Measurements from ENCODE around the gene PPP6R1. TPM values are rescaled to one million over a fixed set of nuclear protein-coding genes. Genes with fewer than 3 reads are reported as not detected.

Gene PPP6R1
- total RNA-seq, 1 donor from 2014 or later = 11.0 TPM

DNA sequence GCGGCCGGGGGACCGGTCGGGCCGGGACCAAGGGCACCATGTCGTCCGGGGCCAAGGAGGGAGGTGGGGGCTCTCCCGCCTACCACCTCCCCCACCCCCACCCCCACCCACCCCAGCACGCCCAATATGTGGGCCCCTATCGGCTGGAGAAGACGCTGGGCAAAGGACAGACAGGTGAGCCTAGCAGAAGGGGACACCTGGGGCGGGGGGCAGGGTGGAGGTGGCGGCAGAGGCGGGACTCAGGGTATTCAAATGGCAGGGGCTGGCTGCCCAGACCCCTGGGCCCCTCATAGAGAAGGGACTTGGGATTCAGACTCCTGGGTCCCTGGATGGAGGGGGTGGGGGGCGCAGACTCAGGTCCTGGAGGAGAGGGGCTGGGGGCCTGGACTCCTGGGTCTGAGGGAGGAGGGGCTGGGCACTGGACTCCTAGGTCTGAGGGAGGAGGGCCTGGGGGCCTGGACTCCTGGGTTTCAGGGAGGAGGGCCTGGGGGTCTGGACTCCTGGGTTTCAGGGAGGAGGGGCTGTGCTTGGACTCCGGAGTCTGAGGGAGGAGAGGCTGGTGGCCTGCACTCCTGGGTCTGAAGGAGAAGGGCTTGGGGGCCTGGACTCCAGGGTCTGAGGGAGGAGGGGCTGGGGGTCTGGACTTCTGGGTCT, 25.7 kb upstream of the PPP6R1 start:
- FAIRE-seq (no peak), DNase-seq (ENCODE audit: low spot score in 2 of 2) (no peak)

DNA sequence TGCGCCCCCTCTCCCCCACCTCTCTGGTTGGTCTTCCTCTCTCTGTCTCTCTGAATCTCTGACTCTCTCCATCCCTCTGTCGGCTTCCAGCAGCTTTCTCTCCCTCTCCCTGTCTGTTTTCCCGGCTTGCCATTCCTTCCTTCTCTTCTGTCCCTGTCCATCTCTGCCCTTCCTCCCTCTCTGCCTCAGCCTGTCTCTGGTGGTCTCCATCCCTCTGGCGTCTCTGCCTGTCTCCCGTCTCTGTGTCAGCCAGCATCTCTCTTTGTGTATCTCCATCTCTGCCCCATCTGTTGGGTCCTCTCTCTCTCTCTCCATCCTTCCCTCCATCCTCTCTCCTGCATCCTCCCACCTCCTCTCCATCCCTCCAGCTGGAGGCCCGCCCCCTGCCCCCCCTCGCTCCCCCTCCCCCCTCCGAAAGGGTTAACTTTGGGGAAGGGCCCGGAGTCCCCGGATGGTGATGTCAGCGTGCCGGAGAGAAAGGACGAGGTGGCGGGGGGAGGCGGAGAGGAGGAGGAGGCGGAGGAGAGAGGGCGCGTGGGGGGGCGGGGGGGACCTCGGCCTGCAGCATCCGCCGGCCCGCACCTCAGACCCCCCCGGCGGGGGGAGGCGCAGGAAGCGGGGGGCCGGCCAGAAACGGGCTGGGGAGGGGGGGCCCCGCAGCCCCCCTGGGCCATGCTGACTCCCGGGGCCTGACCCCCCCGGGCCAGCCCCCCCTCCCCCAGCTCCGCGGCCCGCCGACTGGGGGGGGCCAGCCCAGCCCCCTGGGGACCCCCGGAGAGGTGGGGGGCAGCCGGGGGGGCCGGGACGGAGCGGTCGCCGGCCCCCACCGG, 24.9 kb upstream of the PPP6R1 start, which contains the start of gene BRSK1:
BRSK1 (plus strand) TSS at position 450 of the 830 bp plus-strand sequence. CDS start 446 bp downstream, outside the sequence.
- FAIRE-seq = no peak
- DNase-seq (ENCODE audit: low spot score in 2 of 2) = peak; percentile 79 to 82

DNA sequence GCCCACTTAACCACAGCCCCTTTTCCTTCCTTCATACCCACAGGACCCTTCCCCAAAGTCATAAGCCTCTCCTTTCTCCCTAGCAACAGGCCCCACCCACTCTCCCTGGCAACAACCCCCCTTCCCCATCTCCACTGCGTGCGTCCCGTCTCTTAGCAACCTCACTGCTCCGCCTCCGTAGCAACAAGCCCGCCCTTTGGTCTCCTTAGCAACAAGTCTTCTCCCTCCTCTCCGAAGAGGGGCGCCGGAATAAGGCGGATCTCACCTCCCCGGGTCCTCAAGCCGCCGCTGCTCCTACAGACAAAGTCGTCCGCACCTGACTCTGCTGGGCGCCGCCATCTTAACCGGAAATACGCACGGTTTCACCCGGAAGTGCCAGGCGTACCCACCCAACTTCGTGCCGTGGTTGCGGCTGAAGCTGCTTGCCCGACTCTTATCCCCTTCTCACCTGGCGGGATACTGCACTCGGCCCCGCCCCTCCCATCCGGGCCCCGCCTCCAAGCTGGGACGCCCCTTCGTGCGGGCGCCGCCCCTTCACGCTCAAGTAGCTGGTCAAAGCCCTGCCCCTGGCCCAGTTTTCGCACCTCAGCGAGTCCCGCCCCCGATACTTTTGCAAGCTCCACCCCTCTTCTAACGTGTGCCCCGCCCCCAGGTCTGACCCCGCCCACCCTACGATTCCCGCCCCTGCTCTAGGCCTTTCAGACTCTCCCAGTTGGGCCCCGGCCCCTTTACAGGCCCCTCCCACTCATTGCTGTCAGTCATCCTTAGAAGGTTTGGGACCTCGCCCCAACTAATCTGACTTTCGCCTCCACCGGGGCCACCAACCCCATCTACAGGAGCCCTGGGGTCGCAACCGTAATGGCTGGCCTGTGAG, 21.2 kb upstream of the PPP6R1 start, which contains the start of gene HSPBP1:
HSPBP1 (minus strand) TSS at position 341 of the 874 bp plus-strand sequence. CDS start 502 bp downstream, outside the sequence.
- DNase-seq (ENCODE audit: low spot score in 2 of 2) (peak; percentile 84 to 86), FAIRE-seq (no peak)

DNA sequence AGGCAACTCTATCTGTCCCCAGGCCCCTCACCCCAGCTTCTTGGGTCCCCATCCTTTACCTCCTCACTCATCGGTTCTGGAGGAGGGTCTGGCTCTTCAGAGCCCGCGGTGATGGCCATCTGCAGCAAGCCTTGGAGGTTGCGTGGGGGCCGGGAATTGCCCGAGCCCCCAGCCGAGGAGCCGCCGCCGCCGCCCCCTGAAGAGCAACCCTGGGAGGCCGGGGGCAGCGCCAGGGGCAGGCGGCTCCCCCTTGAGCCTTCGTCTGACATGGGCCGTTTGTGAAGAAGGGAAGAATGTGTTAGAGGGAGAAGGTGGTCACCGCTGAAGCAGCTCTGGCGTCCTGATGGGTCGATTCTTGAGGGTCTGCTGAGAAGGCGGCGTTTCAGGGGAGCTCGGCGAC, 20.5 kb upstream of the PPP6R1 start:
- no peak for DNase-seq (ENCODE audit: low spot score in 2 of 2)
- no peak for FAIRE-seq

DNA sequence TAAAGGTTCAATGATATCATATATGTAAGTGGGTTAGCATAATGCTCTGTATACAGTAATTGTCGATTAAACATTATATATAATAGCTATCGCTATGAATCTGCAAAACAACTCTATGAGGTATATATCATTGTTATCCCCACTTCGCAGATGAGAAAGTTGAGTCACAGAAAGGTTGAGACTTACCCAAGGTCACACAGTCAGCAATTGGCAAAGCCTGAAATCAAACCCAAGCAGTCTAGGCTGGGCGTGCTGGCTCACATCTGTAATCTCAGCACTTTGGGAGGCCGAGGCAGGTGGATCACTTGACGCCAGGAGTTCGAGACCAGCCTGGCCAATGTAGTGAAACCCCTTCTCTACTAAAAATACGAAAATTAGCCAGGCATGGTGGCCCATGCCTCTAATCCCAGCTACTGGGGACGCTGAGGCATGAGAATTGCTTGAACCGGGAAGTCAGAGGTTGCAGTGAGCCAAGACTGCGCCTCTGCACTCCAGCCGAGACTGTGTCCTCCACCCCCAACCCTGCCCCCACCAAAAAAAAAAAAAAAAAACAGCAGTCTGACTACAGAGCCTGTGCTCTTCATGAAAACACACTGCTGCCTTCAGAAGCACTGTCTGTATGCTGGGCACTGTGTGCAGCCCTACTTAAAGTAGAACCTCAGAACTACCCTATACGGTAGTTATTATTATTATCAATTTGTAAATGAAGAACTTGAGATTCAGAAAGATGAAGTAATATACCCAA, 19.7 kb upstream of the PPP6R1 start:
- DNase-seq (ENCODE audit: low spot score in 2 of 2) = no peak

DNA sequence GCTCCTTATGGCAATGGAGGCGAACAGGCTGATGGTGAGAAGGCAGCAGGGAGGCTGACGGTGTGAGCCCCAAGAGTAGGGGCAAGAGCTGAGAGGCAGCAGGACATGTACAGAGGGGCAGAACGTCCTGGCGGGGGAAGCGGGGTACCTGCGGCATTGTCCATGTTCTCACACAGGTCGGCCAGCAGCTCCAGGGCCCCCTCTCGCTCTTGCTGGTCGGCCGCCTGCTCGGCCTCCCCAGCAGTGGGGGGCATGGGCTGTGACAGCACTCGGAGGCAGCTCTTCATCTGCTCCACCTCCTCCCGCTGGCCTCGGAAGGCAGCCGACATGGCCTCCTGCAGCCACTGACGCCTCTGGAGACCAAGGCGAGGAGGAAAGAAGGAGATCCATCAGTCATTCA, 18.7 kb upstream of the PPP6R1 start:
- FAIRE-seq (no peak), DNase-seq (ENCODE audit: low spot score in 2 of 2) (no peak)

More for the DNA sequence above, 19.7 kb upstream of the PPP6R1 start:
- no peak for FAIRE-seq

DNA sequence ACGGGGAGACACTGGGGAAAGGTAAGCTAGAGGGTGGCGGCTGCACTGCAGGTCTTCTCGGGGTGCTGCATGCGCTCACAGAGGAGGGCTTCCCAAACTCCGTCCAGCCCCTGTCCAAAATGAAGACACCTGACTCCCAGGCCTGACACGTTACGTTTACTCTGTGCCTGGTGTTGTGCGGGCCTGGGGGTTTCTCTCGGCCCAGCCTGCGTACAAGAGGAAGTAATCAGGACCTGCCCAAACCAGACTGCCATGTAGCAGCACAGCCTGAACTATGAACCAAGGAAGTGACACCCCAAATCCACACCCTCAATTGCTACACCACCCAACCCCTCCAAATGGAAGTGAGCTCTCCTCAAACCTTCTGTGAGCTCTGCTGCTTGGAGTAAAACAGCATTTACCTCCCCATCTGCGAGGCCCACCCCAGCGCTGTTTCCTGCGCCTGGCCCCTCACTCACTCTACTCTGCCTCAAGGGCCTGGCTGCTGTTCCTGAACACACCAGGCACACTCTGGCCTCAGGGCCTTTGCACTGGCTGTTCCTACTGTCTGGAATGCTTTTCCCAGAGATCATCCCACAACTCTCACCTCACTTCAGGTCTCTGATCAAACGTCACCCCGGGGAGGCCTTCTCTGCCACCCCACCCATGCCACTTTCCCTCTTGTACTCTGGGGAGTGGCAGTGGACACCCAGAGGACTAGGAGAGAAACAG, 18.1 kb upstream of the PPP6R1 start:
- DNase-seq (ENCODE audit: low spot score in 2 of 2) (no peak), FAIRE-seq (no peak)

DNA sequence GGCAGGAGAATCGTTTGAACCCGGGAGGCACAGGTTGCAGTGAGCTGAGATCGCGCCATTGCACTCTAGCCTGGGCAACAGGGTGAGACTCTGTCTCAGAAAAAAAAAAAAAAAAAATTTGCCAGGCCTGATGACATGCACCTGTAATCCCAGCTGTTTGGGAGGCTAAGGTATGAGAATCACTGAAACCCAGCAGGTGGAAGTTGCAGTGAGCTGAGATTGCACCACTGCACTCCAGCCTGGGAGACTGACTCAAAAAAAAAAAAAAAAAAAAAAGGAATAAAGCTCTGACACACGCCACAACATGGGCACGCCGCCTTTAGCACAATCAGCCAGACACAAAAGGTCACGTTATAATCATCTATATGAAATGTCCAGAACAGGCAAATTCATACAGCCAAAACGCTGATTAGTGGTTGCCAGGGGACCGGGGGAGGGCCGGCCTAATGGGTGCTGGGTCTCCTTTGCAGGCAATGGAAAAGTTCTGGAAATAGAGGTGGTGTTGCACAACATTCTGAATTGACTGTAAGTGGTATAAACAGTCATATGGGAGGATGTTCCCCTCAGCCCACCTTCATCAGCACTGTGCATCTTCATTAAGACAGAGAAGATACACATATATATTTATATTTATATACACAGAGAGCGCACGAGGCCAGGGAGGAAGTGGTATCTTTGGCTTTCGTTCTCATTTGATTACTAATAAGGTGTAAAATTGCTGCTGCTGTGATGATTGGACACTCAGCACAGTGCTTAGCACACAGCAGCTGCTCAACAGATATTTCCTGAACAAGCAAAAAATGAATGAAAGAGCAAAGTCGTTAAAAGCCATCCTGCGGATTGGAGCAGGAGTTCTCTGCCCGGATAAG, 17.3 kb upstream of the PPP6R1 start:
- DNase-seq (ENCODE audit: low spot score in 2 of 2) = no peak
- FAIRE-seq = no peak

DNA sequence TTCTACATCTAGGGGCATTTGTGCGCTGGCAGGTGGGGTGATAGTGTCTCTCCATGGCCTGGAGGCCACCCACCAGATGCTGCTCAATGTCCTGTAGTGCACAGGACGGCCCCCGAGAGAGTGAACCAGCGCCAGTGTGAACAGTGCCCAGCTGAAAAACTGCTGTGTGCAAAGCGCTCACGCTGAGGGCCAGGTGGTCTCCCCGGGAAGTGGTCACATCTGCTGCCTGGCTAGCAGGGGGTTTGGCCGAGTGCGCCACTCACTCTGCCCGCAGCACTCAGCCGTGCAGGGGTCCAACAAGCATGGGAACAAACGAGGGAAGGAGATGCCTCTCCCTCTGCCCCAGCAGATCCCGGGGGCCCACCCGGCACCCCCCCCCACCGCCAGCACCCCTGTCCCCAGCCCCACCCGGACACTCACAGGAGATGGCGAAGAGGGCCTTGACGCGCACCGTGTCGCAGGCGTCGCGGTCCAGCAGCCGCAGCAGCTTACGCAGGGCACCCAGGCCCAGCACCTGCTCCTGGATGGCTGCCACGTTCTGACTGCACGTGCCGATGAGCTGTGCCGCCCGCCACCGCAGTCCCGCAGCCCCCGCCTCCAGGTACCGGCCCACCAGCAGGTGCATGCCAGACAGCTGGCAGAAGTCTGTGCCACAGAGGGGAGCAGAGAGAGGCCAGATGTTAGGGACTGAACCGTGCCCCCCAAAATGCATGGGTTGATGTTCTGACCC, 15.3 kb upstream of the PPP6R1 start:
- no peak for FAIRE-seq
- DNase-seq (ENCODE audit: low spot score in 2 of 2) = no peak

DNA sequence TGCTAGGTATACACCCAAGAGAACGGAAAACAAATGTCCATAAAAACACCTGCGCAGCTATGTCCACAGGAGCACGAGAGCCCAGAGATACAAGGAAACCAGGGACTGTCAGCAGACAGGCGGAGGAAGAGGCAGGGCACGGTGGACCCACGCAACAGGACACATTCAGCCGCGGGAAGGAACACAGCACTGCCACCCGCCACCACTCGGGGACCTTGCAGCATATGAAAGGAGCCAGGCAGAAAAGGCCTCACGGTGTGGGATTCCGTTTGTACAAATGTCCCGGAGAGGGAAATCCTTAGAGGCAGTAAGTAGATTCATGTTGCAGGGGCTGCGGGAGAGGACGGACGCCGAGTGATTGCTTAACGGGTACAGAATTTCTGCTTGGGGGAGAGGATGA, 13.3 kb upstream of the PPP6R1 start:
- no peak for FAIRE-seq

DNA sequence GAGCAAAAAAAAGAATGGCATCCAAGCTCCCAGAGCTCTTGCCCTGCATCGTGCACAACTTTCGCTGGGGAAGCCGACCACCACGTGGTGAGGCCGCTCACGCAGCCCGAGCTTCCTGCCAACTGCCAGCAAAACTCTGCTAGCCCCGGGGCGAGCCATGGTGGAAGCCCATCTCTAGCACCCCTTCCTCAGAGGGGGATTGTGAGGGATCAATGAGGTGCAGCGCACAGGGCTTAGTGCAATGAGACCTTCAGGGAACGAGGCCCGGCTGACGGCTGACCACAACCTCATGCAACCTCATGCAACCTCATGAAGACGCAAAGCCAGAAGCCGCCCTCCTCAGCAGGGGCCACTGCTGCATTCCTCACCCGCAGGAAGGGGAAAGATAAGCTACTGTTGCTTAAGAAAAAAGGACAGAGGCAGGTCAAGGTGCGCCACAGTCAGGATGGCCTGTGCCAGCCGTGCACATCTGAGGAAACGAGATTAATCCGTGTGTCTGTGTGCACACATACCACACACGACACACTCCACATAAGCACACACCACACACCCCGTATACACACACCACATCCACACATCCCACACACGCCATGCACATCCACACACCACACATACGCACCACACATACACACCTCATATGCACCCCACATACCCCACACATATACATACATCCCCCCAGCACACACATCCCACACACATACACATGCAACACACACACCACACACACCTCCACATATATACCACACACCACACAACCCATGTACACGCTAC, 11.5 kb upstream of the PPP6R1 start:
- DNase-seq (ENCODE audit: low spot score in 2 of 2) = no peak
- FAIRE-seq = no peak

More for the DNA sequence above, 13.3 kb upstream of the PPP6R1 start:
- no peak for DNase-seq (ENCODE audit: low spot score in 2 of 2)

DNA sequence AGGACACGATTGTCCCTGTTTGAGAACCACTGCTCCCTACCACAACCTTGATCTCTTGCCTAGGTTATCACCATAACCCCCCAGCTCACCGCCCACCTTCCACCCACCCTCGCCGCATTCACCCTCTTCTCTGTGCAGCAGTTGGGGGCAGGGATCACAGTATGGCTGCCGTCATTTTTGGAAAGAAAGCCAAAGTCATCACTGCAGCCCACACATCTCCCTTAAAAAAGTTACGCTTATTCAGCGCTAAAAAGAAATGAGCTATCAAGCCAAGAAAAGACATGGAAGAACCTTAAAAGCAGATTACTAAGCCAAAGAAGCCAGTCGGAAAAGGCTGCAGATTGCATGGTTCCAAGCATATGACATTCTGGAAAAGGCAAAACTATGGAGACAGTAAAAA, 10.5 kb upstream of the PPP6R1 start:
- no peak for DNase-seq (ENCODE audit: low spot score in 2 of 2)

DNA sequence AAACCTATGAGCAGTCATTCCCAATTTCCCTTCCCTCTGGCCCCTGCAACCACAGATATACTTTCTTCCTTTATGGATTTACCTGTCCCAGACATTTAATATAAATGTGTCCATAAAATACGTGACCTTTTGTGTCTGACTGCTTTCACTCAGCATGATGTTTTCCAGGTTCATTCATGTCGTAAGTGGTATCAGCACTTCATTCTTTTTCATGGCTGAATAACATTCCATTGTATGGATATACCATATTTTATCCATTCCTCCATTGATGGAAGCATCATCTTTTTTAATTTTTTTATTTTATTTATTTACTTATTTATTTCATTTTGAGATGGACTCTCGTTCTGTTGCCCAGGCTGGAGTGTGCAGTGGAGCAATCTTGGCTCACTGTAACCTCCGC, 8.0 kb upstream of the PPP6R1 start:
- FAIRE-seq = no peak
- no peak for DNase-seq (ENCODE audit: low spot score in 2 of 2)

More for the DNA sequence above, 10.5 kb upstream of the PPP6R1 start:
- FAIRE-seq = no peak

DNA sequence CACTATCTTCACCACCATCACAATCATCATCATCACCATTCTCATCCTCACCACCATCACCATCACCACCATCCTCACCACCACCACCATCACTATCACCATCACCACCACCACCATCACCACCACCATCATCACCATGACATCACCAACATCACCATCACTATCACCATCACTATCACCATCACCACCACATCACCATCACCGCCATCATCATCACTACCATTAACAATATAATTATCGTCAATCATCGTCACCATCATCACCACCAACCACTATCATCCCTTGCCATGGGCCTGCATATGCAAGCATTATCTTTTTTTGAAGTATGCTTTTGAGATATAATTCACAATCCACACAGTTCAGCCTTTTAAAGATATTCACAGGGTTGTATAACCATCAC, 7.6 kb upstream of the PPP6R1 start:
- no peak for DNase-seq (ENCODE audit: low spot score in 2 of 2)
- no peak for FAIRE-seq

DNA sequence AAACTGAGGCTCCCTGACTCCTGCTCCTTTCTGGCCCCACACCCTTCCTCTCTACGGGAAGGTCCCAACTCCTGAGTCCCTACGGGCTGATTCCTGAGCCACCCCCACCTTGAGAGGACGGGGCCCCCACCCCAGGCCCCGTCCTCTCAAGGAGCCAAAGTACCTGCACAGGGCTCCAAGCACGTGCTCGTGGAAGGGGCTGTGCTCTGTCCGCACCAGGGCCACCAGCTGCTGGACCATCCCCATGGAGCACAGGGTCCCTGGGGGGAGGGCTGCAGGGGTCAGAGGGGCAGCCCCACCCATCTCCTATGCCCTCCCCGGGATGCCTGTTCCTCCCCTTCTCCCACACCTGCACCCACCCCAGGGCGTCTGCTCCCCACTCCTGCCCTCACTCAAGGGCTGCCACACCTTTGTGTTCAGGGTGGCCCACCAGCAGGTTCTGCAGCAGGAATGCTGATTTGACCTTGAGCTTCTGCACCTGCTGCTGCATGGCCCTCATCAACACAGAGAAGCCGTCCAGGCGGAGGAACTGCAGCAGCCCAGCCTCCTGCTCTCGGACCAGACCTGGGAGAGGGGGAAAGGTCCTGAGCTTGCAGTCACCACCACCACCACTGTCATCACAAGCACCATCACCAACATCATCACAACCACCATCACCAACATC, 7.0 kb upstream of the PPP6R1 start:
- no peak for FAIRE-seq
- no peak for DNase-seq (ENCODE audit: low spot score in 2 of 2)

DNA sequence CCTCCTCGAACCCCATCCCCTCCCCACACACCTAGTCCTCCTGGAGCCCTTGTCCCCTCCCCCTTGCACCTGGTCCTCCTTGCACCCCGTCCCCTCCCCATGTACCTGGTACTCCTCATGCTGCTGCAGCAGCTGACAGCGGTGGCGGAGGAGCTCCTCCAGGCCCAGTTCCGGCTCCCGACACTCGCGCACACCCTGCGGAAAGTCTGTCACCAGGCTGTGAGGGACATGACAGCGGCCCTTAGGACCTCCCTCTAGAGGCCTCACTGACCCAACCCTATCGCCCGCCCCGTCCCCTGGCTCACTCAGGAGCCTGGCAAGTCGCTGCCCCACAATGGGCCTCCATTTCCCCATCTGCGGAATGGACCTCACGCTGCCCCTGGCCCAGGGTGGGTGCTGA, 6.4 kb upstream of the PPP6R1 start:
- no peak for FAIRE-seq
- DNase-seq (ENCODE audit: low spot score in 2 of 2) = no peak
